Measurements from ENCODE around the gene OR6C2. TPM values are rescaled to one million over a fixed set of nuclear protein-coding genes. Genes with fewer than 3 reads are reported as not detected.

OR6C2 gene
- total and polyA plus RNA-seq, 2 of the 8 experiments (the other 6 are each of a cell fraction or from before 2014, with no cell fraction given), result not detected

DNA sequence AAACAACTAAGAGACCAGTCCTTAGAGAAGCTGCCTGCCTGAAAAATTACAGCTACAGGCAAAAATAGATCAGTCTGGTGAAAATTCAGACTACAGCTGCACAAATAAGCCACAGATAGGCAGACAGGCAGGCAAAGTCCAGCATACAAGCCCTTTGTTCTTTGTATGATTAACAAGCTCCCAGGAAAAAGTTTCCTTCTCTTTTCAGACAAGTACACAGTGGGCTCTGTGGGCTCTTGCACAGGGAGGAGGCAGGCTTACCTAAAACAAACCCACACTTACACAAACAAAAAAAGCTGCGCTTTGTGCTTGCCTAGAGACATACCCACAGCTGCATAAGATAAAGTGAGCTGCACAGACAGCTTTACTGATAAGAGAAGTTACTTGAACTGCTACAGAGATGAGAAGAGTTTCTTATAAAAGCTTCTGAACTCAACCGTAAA, 56.0 kb downstream of the OR6C2 start (continued):
- TF ChIP-seq, protein P1, sequence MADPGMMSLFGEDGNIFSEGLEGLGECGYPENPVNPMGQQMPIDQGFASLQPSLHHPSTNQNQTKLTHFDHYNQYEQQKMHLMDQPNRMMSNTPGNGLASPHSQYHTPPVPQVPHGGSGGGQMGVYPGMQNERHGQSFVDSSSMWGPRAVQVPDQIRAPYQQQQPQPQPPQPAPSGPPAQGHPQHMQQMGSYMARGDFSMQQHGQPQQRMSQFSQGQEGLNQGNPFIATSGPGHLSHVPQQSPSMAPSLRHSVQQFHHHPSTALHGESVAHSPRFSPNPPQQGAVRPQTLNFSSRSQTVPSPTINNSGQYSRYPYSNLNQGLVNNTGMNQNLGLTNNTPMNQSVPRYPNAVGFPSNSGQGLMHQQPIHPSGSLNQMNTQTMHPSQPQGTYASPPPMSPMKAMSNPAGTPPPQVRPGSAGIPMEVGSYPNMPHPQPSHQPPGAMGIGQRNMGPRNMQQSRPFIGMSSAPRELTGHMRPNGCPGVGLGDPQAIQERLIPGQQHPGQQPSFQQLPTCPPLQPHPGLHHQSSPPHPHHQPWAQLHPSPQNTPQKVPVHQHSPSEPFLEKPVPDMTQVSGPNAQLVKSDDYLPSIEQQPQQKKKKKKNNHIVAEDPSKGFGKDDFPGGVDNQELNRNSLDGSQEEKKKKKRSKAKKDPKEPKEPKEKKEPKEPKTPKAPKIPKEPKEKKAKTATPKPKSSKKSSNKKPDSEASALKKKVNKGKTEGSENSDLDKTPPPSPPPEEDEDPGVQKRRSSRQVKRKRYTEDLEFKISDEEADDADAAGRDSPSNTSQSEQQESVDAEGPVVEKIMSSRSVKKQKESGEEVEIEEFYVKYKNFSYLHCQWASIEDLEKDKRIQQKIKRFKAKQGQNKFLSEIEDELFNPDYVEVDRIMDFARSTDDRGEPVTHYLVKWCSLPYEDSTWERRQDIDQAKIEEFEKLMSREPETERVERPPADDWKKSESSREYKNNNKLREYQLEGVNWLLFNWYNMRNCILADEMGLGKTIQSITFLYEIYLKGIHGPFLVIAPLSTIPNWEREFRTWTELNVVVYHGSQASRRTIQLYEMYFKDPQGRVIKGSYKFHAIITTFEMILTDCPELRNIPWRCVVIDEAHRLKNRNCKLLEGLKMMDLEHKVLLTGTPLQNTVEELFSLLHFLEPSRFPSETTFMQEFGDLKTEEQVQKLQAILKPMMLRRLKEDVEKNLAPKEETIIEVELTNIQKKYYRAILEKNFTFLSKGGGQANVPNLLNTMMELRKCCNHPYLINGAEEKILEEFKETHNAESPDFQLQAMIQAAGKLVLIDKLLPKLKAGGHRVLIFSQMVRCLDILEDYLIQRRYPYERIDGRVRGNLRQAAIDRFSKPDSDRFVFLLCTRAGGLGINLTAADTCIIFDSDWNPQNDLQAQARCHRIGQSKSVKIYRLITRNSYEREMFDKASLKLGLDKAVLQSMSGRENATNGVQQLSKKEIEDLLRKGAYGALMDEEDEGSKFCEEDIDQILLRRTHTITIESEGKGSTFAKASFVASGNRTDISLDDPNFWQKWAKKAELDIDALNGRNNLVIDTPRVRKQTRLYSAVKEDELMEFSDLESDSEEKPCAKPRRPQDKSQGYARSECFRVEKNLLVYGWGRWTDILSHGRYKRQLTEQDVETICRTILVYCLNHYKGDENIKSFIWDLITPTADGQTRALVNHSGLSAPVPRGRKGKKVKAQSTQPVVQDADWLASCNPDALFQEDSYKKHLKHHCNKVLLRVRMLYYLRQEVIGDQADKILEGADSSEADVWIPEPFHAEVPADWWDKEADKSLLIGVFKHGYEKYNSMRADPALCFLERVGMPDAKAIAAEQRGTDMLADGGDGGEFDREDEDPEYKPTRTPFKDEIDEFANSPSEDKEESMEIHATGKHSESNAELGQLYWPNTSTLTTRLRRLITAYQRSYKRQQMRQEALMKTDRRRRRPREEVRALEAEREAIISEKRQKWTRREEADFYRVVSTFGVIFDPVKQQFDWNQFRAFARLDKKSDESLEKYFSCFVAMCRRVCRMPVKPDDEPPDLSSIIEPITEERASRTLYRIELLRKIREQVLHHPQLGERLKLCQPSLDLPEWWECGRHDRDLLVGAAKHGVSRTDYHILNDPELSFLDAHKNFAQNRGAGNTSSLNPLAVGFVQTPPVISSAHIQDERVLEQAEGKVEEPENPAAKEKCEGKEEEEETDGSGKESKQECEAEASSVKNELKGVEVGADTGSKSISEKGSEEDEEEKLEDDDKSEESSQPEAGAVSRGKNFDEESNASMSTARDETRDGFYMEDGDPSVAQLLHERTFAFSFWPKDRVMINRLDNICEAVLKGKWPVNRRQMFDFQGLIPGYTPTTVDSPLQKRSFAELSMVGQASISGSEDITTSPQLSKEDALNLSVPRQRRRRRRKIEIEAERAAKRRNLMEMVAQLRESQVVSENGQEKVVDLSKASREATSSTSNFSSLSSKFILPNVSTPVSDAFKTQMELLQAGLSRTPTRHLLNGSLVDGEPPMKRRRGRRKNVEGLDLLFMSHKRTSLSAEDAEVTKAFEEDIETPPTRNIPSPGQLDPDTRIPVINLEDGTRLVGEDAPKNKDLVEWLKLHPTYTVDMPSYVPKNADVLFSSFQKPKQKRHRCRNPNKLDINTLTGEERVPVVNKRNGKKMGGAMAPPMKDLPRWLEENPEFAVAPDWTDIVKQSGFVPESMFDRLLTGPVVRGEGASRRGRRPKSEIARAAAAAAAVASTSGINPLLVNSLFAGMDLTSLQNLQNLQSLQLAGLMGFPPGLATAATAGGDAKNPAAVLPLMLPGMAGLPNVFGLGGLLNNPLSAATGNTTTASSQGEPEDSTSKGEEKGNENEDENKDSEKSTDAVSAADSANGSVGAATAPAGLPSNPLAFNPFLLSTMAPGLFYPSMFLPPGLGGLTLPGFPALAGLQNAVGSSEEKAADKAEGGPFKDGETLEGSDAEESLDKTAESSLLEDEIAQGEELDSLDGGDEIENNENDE (IDR thresholded peaks at IDR 0.05; ENCODE audit: insufficient replicate concordance, low read length), result no peak
- TF ChIP-seq CREB1 (IDR thresholded peaks at IDR 0.05) (no peak), USF2 (IDR thresholded peaks at IDR 0.05; ENCODE audit: low read length) (no peak), POLR2A (IDR thresholded peaks at IDR 0.05; ENCODE audit: control extremely low read depth in 1 of 2, low read depth in 2 of 2, low read length in 2 of 2) (no peak), EGR1 (IDR thresholded peaks at IDR 0.05; ENCODE audit: borderline replicate concordance, low read depth, low read length) (no peak), KDM1A (IDR thresholded peaks at IDR 0.05; ENCODE audit: borderline replicate concordance, low read length) (no peak)
- TF ChIP-seq, protein P2, sequence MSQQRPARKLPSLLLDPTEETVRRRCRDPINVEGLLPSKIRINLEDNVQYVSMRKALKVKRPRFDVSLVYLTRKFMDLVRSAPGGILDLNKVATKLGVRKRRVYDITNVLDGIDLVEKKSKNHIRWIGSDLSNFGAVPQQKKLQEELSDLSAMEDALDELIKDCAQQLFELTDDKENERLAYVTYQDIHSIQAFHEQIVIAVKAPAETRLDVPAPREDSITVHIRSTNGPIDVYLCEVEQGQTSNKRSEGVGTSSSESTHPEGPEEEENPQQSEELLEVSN (IDR thresholded peaks at IDR 0.05), result no peak
